ENCODE data around the gene CEBPG. TPM values are rescaled to one million over a fixed set of nuclear protein-coding genes. Genes with fewer than 3 reads are reported as not detected.

The CEBPG gene
- total and polyA plus RNA-seq, 9 of the 15 experiments (the other 6 are each of a cell fraction or from before 2014, with no cell fraction given): 9.5 to 34.9 (median 30.9) TPM

- in situ Hi-C loops (cut with MboI): no loop called here
- DNase-seq (ENCODE audit: extremely low read depth in 1 of 4, low spot score in 3 of 4) (no peak), FAIRE-seq (no peak), ATAC-seq (no peak)
- H3K27me3 ChIP-seq (ENCODE audit: control insufficient read depth in 2 of 2, insufficient read depth in 2 of 2, low read length in 2 of 2): peaks cover 0 to 25% of the 10 kb centered on the region in 2 experiments; a peak in 2 of 5 replicates
- H3K36me3 ChIP-seq (ENCODE audit: control insufficient read depth, insufficient read depth, low read length): no peaks in the 10 kb centered on the region
- no TSS peak for BruUV-seq (replicated peaks)
- H3K9me3 ChIP-seq (replicated peaks; ENCODE audit: control insufficient read depth, insufficient read depth, low read depth, low read length): no peaks in the 10 kb centered on the region
- no peak overlapping the region for H2AFZ ChIP-seq (ENCODE audit: low read depth, low read length)
- CTCF ChIA-PET (ENCODE audit: low intra/inter-chr PET ratio): no interaction called here
- no peak overlapping the region for H3K4me2 ChIP-seq (ENCODE audit: insufficient read depth, low read length)
- intact Hi-C loops (cut with micrococcal nuclease): no loop called here
- WGBS (ENCODE audit: insufficient coverage, low coverage, missing lambda C conversion rate): 21% methylated on average over 17 of the region's 25 CpGs
- no peak overlapping the region for H3K9ac ChIP-seq (ENCODE audit: insufficient read depth in 1 of 2, low read depth in 2 of 2, low read length in 2 of 2)
- POLR2A ChIA-PET: interaction anchor here (0.7 kb wide), 1 partner anchor 322 kb away, joined by 3 read pairs; no protein-coding TSS in a partner anchor
- H3K4me1 ChIP-seq (replicated peaks in 1 of 2; ENCODE audit: control insufficient read depth in 2 of 2, insufficient read depth in 2 of 2, low read length in 2 of 2): peaks cover 0 to 14% of the 10 kb centered on the region in 2 experiments; a peak in 2 of 5 replicates
- no peak overlapping the region for H3K4me3 ChIP-seq
- H4K20me1 ChIP-seq (replicated peaks; ENCODE audit: control insufficient read depth, insufficient read depth, low read length): peaks cover 22% of the 10 kb centered on the region
- no peak overlapping the region for H3K27ac ChIP-seq (ENCODE audit: extremely low read depth, low read depth, low read length)
- H3K79me2 ChIP-seq (ENCODE audit: control insufficient read depth, insufficient read depth, low read length): no peaks in the 10 kb centered on the region
- H3K9me1 ChIP-seq (ENCODE audit: control insufficient read depth, insufficient read depth, low read length): no peaks in the 10 kb centered on the region
- TF ChIP-seq HDAC2 (IDR thresholded peaks at IDR 0.05): no peak
- no peak for TF ChIP-seq ZNF57 (CRISPR knock-in tag; IDR thresholded peaks at IDR 0.05)
- no peak for TF ChIP-seq CBFB (CRISPR knock-in tag; IDR thresholded peaks at IDR 0.05)
- no peak for TF ChIP-seq UBTF (IDR thresholded peaks at IDR 0.05; ENCODE audit: borderline replicate concordance in 1 of 2, low read depth in 2 of 2, low read length in 2 of 2)
- TF ChIP-seq NFRKB (IDR thresholded peaks at IDR 0.05; ENCODE audit: low read depth): no peak
- no peak for TF ChIP-seq BCOR (IDR thresholded peaks at IDR 0.05)
- no peak for TF ChIP-seq FIP1L1 (IDR thresholded peaks at IDR 0.05; ENCODE audit: low read depth, low read length, poor library complexity, severe bottlenecking)
- TF ChIP-seq KDM2B (CRISPR knock-in tag; IDR thresholded peaks at IDR 0.05): no peak
- TF ChIP-seq ZNF449 (CRISPR knock-in tag; IDR thresholded peaks at IDR 0.05): no peak
- TF ChIP-seq ZNF232 (CRISPR knock-in tag; IDR thresholded peaks at IDR 0.05): no peak
- TF ChIP-seq MBD1 (CRISPR knock-in tag; IDR thresholded peaks at IDR 0.05): no peak
- TF ChIP-seq RAD51 (IDR thresholded peaks at IDR 0.05; ENCODE audit: borderline replicate concordance, low read depth): no peak
- no peak for TF ChIP-seq SMARCE1 (IDR thresholded peaks at IDR 0.05)
- no peak for TF ChIP-seq CREB3 (tag; conservative IDR thresholded peaks at IDR 0.05; ENCODE audit: low read depth)
- TF ChIP-seq IRF9 (tag; IDR thresholded peaks at IDR 0.05): no peak
These were observed 40.6 kb downstream of the CEBPG start for GRCh38 chr19:33413868-33414666.

All from K562 (cell line).